OCI-LY1 (cell line): ENCODE measurements around the gene NLRP8.

Experiments
- CTCF ChIP-seq: fragments of 200-600 bp; sonication (generic), shearing (Covaris generic); IDR thresholded peaks from 2 replicates; pipeline ENCODE4 v1.5.1; 2017; ENCODE audit warnings: mild to moderate bottlenecking, antibody characterized with exemption, low read length, moderate library complexity, mixed read lengths
- EZH2 ChIP-seq: fragments of 200-600 bp; sonication (generic), shearing (Covaris generic); IDR thresholded peaks from 2 replicates; pipeline ENCODE4 v1.8.0; 2017; ENCODE audit warnings: borderline replicate concordance, mixed run types, mild to moderate bottlenecking, antibody characterized with exemption, low read length, moderate library complexity, mixed read lengths

- TF ChIP-seq CTCF: no peak
- TF ChIP-seq EZH2: no peak
Observed at GRCh38 chr19:55985254-55985653, 37.6 kb downstream of the NLRP8 start.
